Type B pancreatic cell (in vitro differentiated cells): Measurements from ENCODE around the gene PLA2G3. TPM values are rescaled to one million over a fixed set of nuclear protein-coding genes. Genes with fewer than 3 reads are reported as not detected.

ENCODE experiments used
- DNase-seq: peaks from one replicate; pipeline ENCODE4 v3.0.0; 2021; ENCODE audit warnings: mixed read lengths; ENCODE audit not compliant: unreplicated experiment; ENCODE audit errors: extremely low spot score
- H3K27ac Mint-ChIP-seq: 2 replicates; pipeline ENCODE4 v1.8.0; 2021; ENCODE audit warnings: mild to moderate bottlenecking, mixed read lengths
- H3K27me3 Mint-ChIP-seq: 2 replicates; pipeline ENCODE4 v1.8.0; 2021; ENCODE audit warnings: mixed read lengths
- H3K36me3 Mint-ChIP-seq: 2 replicates; pipeline ENCODE4 v1.8.0; 2021; ENCODE audit warnings: mixed read lengths
- H3K4me1 Mint-ChIP-seq: one replicate; pipeline ENCODE4 v1.8.0; 2021; ENCODE audit warnings: mixed read lengths; ENCODE audit not compliant: unreplicated experiment
- H3K4me3 Mint-ChIP-seq: 2 replicates; pipeline ENCODE4 v1.8.0; 2021; ENCODE audit warnings: mild to moderate bottlenecking, mixed read lengths
- H3K9me3 Mint-ChIP-seq: 2 replicates; pipeline ENCODE4 v1.8.0; 2021; ENCODE audit warnings: mixed read lengths
- long read RNA-seq: library from polyadenylated mRNA; unstranded; transcript quantifications from one replicate; pipeline ENCODE4 v2.0.0, GENCODE V29; 2020
- total RNA-seq: library from RNA; stranded (reverse); gene quantifications from 2 replicates; pipeline ENCODE4 v1.2.1, GENCODE V29; 2021; ENCODE audit warnings: low replicate concordance
- TF ChIP-seq, protein P1 (sequence below): fragments of 200-600 bp; sonication (generic); conservative IDR thresholded peaks from 2 replicates; pipeline ENCODE4 v1.5.0; 2021; ENCODE audit warnings: antibody characterized with exemption, mild to moderate bottlenecking

Gene PLA2G3, protein sequence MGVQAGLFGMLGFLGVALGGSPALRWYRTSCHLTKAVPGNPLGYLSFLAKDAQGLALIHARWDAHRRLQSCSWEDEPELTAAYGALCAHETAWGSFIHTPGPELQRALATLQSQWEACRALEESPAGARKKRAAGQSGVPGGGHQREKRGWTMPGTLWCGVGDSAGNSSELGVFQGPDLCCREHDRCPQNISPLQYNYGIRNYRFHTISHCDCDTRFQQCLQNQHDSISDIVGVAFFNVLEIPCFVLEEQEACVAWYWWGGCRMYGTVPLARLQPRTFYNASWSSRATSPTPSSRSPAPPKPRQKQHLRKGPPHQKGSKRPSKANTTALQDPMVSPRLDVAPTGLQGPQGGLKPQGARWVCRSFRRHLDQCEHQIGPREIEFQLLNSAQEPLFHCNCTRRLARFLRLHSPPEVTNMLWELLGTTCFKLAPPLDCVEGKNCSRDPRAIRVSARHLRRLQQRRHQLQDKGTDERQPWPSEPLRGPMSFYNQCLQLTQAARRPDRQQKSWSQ
- 0.14 and 0.75 TPM in 2 replicates for total RNA-seq
- long read RNA-seq, result 0 reads

DNA sequence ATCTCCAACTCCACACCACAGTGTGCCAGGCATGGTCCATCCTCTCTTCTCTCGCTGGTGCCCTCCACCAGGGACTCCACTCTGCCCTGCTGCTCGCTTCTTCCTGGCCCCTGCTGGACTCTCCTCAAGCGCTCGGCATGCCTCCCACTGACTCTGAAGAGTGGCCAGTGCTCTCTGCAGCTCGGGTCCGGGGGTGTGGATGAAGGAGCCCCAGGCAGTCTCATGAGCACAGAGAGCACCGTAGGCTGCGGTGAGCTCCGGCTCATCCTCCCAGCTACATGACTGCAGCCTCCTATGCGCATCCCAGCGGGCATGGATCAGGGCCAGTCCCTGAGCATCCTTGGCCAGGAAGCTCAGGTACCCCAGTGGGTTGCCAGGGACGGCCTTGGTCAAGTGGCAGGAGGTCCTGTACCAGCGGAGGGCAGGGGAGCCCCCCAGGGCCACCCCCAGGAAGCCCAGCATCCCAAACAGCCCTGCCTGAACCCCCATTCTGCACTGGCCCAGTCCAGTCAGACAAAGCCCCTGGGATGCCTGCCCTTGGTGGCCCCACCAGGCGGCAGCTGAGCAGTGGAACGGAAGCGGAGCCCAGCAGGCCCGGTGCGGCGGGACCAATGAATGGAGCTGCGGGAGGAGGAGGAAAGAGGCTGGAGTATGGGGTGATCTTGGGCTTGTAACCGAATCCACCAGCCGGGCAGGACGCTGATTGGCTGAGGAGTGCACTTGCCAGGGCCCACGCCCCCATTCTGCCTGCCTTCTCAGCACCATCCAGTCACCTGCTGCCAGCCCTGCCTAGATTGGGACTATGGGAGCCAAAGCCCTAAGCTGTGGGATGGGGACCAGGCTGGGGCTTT, at the start of gene PLA2G3:
Gene PLA2G3 (minus strand): TSS at position 643 of the 851 bp plus-strand sequence. CDS start 154 bp downstream, at position 489.
- H3K4me3 Mint-ChIP-seq, result no peak within 1 kb of the TSS

DNA sequence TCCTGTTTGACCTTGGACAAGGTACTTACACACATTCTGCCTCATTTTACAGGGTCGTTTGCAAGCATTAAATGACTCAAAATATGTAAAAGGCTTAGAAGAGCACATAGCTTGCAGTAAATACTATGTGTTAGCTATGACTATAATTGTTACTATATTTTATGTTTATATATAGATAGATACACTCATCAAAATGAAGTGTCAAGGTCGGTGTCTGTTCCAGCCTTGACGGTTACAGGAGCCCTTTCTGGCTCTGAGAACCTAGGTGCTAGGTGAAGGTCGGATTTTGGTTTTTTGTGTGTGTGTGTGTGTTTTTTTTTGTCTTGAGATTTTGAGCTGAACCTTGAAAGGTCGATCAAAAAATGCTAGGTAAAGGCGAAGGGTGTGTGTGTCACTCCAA, 47.3 kb upstream of the PLA2G3 start:
- H3K4me3 Mint-ChIP-seq, result no peak overlapping the region
- TF ChIP-seq, protein P1, sequence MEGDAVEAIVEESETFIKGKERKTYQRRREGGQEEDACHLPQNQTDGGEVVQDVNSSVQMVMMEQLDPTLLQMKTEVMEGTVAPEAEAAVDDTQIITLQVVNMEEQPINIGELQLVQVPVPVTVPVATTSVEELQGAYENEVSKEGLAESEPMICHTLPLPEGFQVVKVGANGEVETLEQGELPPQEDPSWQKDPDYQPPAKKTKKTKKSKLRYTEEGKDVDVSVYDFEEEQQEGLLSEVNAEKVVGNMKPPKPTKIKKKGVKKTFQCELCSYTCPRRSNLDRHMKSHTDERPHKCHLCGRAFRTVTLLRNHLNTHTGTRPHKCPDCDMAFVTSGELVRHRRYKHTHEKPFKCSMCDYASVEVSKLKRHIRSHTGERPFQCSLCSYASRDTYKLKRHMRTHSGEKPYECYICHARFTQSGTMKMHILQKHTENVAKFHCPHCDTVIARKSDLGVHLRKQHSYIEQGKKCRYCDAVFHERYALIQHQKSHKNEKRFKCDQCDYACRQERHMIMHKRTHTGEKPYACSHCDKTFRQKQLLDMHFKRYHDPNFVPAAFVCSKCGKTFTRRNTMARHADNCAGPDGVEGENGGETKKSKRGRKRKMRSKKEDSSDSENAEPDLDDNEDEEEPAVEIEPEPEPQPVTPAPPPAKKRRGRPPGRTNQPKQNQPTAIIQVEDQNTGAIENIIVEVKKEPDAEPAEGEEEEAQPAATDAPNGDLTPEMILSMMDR, result no peak
- no peaks in the 10 kb centered on the region for H3K9me3 Mint-ChIP-seq
- no peak overlapping the region for H3K27ac Mint-ChIP-seq
- no peaks in the 10 kb centered on the region for H3K27me3 Mint-ChIP-seq
- peaks cover 4% of the 10 kb centered on the region for H3K4me1 Mint-ChIP-seq
- peaks cover 13% of the 10 kb centered on the region for H3K36me3 Mint-ChIP-seq
- no peak for DNase-seq

More for the DNA sequence above, at the start of gene PLA2G3:
- DNase-seq, result no peak
- TF ChIP-seq, protein P1, result peak; percentile 67
- Mint-ChIP-seq H3K27me3 (peaks cover 5% of the 10 kb centered on the region), H3K27ac (no peak within 1 kb of the TSS), H3K9me3 (no peaks in the 10 kb centered on the region), H3K4me1 (no peaks in the 10 kb centered on the region), H3K36me3 (no peaks in the 10 kb centered on the region)

DNA sequence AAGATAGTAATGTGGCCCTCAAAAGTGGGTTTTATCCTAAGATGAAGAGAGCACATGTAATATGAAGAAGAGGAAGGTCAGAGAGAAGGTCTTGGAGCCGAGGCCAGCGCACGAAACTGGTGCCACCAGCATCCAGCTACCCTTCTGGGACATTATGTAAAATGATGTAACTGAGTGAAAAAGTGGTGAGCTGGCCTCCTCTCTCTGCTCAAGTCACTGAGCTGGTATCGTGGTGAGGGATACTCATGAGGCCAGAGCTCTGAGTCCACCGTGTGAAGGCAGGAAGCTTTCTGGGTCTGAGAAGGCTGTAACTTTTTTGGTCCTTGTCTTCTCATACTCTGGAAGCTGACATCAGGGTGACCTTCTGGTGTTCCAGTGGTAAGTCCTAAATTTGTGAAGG, 44.7 kb upstream of the PLA2G3 start:
- DNase-seq, result no peak

DNA sequence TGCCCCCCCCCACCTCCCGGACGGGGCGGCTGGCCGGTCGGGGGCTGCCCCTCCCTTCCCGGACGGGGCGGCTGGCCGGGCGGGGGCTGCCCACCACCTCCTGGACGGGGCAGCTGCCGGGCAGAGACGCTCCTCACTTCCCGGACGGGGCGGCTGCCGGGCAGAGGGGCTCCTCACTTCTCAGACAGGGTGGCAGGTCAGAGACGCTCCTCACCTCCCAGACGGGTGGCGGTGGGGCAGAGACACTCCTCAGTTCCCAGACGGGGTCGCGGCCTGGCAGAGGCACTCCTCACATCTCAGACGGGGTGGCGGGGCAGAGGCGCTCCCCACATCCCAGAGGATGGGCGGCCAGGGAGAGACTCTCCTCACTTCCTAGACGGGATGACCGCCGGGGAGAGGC, 43.7 kb upstream of the PLA2G3 start:
- H3K4me1 Mint-ChIP-seq, result peaks cover 3% of the 10 kb centered on the region
- H3K9me3 Mint-ChIP-seq, result no peaks in the 10 kb centered on the region
- no peak overlapping the region for H3K4me3 Mint-ChIP-seq
- H3K27me3 Mint-ChIP-seq, result no peaks in the 10 kb centered on the region
- H3K36me3 Mint-ChIP-seq, result peaks cover 14% of the 10 kb centered on the region
- H3K27ac Mint-ChIP-seq, result no peak overlapping the region
- no peak for DNase-seq
- TF ChIP-seq, protein P1, result no peak

More for the DNA sequence above, 44.7 kb upstream of the PLA2G3 start:
- Mint-ChIP-seq H3K27ac (no peak overlapping the region), H3K9me3 (no peaks in the 10 kb centered on the region), H3K36me3 (peaks cover 14% of the 10 kb centered on the region), H3K27me3 (no peaks in the 10 kb centered on the region), H3K4me1 (no peaks in the 10 kb centered on the region), H3K4me3 (no peak overlapping the region)
- TF ChIP-seq, protein P1, result no peak

DNA sequence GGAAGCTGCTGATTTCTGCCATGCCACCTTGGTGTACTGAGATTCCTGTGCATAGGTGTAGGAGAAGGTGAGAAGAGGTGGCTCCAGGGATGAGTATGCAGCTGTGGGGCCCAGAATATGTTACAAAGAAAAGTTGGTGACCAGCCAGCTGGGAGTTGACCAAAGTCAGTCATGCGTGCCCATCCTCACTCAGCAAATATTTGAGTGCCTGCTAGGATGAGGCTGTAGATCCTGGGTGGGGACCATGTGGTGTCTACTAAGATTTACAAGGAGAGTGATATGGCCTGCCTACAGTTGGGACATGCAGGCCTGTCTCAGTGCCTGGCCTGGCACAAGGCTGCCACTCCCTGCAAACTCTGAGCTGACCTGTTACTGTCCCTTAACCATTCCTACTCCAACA, 39.0 kb upstream of the PLA2G3 start:
- Mint-ChIP-seq H3K36me3 (peaks cover 21% of the 10 kb centered on the region), H3K27ac (peak overlapping the region; percentile 34), H3K4me1 (peaks cover 19% of the 10 kb centered on the region), H3K4me3 (no peak overlapping the region), H3K27me3 (no peaks in the 10 kb centered on the region), H3K9me3 (no peaks in the 10 kb centered on the region)
- TF ChIP-seq, protein P1, result no peak
- no peak for DNase-seq
